ENCODE results near the gene FCRL6.

FCRL6 gene, protein sequence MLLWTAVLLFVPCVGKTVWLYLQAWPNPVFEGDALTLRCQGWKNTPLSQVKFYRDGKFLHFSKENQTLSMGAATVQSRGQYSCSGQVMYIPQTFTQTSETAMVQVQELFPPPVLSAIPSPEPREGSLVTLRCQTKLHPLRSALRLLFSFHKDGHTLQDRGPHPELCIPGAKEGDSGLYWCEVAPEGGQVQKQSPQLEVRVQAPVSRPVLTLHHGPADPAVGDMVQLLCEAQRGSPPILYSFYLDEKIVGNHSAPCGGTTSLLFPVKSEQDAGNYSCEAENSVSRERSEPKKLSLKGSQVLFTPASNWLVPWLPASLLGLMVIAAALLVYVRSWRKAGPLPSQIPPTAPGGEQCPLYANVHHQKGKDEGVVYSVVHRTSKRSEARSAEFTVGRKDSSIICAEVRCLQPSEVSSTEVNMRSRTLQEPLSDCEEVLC

DNA sequence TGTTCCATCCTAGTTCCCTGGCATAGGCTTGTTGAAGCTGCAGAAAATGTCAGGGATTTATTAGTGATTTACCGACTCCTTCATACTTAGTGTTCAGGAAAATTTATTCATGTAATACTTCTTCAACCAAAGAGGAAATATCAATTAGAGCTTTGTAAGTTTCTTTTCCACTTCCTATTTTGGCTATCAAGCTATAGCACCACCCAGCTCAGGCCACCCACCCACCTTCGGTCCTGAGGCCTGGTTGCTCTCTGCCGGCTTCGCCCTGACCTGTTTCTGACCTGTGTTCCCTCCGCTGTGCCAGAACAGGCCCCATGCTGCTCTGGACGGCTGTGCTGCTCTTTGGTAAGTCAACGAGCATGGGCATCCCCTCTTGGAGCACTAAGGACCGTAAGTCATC lies at the start of gene FCRL6:
Gene FCRL6, plus strand, starts transcription at position 250 of the 400 bp plus-strand sequence. Its CDS starts 65 bp downstream, at position 315.
- no peak for DNase-seq (ENCODE audit: low spot score)

DNA sequence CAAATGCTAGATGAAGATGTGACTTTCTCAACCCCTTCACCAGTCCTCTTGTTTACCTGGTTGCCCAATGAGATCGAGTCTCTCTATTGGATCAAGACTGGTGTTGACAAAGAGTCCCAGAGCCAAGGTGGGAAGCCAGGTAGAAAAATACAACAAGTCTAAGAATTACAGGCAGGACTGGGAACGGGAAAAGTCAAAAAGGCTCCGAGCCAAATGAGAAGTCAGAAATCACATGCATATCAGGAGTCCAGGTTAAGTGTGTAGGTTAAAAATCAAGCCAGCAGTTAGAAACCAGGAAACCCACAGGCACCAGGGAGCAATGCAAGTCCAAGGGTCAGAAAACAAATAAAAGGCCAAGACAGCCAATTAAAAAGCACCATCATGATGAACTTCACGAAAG lies 48.8 kb upstream of the FCRL6 start:
- DNase-seq (ENCODE audit: low spot score) = no peak

DNA sequence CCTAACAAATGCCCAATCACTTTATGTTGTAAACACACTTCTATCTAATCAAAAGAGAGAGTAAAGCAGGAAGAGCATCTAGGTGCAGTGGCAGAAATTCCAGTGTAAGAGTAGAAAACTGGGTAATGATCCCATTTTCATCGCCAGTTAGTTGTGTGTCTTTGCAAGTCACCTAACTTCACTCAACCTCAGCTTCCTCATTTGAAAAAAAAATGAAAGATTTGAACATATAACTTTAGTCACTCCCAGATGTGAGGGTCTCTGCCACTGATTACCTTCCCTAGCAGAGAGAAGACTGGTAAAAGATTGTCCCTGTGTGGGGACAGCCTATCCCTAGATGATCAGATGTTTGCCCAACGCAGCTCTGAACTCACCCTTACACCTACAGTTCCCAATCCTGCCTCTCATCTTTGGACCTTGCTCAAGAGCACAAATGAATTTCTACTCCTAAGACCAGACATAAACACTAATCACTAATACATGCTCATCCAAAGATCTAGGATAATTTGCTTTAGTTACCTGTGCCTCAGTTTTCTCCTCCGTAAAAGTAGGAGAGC lies 46.6 kb upstream of the FCRL6 start:
- no peak for DNase-seq (ENCODE audit: low spot score)

DNA sequence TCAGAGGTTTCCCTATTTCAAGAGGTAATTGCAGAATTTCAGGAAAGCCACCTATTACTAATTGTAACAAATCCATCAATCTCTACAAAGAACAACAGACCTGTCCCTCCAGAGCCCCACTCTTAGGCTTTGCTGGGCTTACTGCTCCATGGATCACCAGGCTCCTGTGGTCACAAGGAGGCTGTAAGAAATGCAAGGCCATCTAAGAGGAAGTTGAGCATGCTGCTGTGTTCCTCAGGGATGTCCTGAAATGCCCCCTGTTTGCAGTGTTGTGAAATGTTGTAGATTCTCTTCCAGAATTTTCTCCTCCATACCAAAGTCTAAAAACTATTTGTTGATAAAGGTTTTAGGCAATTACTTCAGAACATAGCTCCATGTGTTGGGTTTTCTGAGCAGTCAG lies 45.8 kb upstream of the FCRL6 start:
- DNase-seq (ENCODE audit: low spot score) = no peak

DNA sequence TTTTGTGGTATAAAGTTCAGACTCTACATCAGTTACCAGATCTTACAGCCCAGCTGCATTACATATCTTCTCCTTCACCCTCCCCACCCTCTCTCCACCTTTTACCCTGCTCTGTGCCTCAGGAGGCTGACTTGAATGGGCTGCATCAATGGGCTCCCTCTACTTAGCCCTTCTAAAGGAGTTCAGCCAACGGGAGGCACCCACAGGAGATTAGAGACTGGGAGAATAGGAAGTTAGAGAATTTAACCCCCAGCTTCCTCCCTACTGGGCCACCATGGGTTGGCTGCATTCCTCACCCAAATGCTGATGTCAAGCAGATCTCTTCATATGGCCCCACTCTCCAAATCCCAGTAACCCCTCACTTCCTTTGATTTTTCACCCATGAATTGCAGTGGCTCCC lies 38.5 kb upstream of the FCRL6 start:
- DNase-seq (ENCODE audit: low spot score) = no peak

DNA sequence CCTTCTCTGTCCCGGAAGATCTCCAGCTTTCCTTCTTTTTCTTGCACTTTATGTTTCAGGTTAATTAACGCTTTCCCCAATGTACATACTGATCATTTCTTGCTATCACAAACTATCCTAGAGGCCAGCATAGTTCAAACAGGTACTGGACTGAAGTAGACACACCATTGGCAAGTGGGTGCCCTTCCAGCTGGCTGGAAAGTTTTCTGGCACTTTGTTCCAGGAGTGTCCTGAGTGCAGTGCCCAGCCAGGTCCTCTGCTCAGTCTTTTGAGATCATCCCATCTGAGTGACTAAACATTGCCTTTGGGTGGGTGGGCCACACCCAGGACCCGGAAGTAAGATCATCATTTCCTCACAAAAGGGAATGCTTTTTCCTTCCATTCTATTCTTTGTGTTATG lies 36.4 kb upstream of the FCRL6 start:
- no peak for DNase-seq (ENCODE audit: low spot score)

DNA sequence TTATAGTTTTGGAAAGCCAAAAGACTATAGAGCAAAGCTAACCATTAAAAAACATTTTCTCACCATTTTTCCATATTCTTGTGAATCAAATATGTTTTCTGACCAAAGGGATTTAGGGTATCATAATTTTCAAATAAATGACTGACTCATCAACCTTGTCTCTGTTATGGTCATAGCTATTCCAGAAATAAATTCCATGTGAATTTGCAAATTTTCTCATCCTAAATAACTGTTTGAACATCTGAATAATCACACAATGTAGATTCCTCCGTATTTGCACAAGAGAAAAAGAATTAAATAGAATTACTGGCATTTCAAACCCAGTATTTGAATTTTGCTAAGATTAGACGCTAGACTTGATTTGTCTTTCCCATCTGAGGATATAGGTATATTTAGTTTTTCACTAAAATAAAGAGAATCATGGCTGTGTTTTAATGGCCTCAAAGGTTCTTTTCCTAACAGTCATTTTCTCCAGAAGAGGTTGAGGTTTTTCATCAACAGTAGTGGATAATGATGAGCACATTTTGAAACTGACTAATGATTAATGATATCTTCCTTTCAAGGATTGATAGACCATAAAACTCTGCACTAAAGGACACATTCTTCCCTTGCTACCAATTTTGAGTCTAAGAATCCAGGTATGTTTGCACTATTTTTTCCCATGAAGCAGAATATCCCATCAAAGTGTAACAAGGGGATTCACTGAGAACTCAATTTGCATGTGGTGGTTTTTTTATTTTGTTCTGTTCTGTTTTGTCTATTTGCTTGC lies 30.8 kb upstream of the FCRL6 start:
- DNase-seq (ENCODE audit: low spot score) = no peak

DNA sequence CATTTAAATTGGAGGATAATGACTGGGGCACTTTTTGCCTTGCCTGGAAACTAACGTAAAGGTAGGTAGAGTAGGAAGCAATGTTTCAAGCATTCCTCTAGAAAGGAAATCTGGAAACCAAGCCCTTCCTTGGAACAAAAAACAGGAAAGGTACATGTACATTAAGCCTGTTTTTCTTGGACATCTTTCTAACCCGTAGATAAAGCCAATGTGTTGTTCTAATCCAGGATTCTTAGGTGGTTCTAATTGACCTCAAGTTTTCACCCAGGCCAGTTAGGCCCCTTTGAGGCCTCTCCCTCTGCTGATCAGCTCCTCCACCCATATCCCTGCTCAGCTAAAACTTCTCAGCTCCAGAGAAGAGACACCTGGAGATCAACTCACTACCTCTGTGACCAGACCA lies 27.7 kb upstream of the FCRL6 start:
- DNase-seq (ENCODE audit: low spot score) = no peak

DNA sequence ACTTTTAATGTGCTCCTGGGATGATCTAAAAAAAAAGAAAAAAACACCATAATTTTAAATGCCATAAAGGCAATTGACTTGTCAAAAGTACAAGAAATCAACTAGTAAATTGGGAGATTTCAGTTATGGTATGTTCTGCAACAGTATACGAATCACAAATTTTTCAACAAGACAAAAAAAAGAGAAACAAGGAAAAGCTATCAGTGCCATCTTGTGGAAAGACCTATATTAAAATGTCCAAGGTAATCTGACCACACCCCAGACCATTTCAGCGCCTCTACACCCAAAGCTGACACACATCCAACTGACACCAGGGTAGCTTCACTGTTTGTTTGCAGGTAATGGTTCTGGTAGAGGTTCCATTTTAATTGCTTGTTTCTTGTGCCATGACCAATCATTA lies 26.4 kb upstream of the FCRL6 start:
- no peak for DNase-seq (ENCODE audit: low spot score)

DNA sequence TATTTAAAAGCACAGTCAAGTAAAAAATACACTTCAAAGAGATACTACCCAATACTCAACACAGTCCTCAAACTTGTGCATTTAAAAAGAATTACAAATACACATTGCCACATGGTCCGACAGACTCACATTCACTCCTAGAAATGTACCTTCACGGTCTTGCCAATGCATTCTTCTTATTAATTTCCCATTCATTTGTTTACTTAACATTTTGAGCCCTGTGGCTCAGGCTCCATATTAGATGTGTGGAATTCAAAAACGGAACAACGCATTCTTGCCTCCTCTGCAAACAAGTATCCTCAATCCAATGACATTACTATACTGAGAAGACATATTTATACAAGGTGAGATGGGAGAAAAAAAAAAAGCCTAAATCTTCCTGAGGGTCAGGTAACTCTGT lies 23.9 kb upstream of the FCRL6 start:
- no peak for DNase-seq (ENCODE audit: low spot score)

DNA sequence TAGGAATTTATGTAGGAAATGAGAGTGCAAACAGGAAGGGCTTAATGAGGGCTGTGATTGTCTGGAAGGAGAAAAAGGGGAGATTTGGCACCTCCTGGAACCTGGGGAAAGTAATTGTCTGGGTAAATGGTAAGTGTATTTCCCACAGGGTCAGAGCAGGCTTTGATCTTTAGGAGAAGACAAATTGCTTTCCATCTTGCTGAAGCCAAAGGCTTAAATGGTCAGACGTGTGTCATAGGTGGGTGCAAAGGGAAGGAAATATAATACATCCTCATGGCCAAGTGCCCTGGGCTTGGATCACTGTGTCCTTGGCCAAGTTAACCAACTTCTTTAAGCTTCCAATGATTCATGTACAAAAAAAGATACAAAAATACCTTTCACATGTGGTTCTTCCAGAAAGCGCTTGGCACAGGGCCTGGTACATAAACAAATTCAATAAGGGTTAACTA lies 22.7 kb upstream of the FCRL6 start:
- no peak for DNase-seq (ENCODE audit: low spot score)

DNA sequence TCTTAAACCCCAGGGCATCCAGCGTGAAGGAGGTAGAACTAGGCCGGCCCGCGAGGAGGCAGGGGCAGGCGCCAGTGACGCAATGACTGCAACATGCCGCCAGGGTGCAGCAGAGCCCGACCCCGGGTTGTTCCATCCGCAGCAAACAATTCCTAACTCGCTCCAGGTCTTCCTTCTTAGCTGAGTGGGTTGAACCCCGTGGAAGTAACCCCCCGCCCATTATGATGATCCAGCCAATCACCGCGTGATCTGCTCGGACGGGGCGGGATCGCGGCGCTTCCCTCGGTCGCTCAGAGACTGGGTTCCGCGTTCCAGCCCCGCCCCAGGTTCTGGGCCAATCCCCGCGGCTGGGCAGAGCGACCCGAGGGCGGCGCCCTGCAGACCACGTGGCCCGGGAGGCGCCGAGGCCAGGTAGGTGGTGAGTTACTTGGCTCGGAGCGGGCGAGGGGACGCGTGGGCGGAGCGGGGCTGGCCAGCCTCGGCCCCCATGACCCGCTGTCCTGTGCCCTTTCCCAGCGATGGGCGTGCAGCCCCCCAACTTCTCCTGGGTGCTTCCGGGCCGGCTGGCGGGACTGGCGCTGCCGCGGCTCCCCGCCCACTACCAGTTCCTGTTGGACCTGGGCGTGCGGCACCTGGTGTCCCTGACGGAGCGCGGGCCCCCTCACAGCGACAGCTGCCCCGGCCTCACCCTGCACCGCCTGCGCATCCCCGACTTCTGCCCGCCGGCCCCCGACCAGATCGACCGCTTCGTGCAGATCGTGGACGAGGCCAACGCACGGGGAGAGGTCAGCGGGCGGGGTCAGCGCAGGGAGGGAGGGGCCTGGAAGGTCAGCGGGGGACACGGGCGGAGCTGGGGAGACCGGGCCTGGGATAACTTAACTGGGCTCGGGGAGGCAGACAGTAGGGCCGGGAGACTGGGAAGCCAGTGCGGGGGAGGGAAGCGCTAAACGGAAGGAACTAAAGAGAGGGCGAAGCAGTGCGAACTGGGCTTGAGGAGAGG lies 21.3 kb upstream of the FCRL6 start, which contains the start of gene DUSP23:
Gene DUSP23, plus strand, starts transcription at position 380 of the 1,000 bp plus-strand sequence. Its CDS starts 139 bp downstream, at position 519.
- peak; percentile 97 for DNase-seq (ENCODE audit: low spot score)

DNA sequence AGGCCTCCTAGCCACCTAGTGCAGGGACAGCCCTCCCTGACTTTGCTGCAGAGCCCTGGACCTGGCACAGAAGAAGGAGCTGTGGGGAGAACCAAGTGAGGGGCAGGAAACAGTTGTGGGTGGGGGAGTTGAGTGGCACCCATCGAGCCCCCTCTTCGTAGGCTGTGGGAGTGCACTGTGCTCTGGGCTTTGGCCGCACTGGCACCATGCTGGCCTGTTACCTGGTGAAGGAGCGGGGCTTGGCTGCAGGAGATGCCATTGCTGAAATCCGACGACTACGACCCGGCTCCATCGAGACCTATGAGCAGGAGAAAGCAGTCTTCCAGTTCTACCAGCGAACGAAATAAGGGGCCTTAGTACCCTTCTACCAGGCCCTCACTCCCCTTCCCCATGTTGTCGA lies 20.2 kb upstream of the FCRL6 start:
- no peak for DNase-seq (ENCODE audit: low spot score)

DNA sequence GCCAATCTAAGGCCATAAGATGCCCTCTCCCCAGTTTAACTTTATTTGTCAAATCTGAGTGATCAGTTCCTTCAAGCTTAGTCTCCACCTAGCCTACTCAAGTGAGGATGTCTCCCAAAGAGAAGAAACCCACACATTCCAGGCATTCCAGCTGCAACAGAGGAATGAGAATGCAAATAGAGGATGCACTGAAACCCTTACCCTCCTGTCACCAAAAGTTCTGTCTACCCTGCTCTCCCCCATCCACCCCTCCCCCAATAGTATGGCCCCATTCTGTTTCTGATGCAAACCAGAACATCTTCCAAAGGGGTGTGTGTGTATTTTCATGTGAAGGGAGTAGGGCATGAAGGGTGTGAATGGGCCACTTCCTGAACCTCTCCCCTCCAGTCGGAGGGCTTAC lies 18.4 kb upstream of the FCRL6 start:
- DNase-seq (ENCODE audit: low spot score) = no peak

DNA sequence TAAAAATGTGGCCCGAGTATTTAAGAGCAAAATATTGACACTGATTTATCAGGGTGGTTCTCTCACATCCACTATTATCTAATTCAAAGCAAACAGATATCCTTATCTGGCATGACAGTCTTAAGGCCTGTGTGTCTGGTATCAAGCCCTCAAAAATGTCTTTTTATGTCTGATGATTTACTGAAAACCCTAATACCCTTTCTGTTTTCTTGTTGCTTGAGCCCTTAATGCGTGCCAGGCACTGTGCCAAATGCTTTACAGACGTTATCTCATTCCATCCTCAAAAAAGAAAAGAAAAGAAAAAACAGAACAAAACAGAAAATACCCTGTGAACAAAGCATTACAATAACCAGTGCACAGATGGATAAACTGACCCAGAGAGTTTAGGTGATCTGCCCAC lies 15.7 kb upstream of the FCRL6 start:
- DNase-seq (ENCODE audit: low spot score) = no peak

DNA sequence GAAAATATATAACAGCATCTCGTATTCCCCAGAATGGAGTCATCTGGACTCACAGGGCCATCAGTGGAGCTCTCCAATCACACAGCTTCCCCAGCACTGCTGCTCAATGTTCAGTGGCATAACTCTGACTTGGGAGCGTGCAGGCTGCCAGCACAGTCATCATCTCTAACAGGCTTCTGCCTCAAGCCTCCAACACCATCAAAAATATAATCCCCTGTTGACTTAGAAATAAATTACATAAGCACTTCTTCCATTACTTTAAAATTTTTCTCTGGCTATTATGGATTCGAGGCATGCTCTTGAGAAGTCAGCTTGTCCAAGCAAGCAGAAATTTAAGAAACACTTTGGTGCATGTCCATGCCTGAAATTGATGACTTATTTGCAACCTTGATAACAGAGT lies 15.2 kb upstream of the FCRL6 start:
- DNase-seq (ENCODE audit: low spot score) = no peak

DNA sequence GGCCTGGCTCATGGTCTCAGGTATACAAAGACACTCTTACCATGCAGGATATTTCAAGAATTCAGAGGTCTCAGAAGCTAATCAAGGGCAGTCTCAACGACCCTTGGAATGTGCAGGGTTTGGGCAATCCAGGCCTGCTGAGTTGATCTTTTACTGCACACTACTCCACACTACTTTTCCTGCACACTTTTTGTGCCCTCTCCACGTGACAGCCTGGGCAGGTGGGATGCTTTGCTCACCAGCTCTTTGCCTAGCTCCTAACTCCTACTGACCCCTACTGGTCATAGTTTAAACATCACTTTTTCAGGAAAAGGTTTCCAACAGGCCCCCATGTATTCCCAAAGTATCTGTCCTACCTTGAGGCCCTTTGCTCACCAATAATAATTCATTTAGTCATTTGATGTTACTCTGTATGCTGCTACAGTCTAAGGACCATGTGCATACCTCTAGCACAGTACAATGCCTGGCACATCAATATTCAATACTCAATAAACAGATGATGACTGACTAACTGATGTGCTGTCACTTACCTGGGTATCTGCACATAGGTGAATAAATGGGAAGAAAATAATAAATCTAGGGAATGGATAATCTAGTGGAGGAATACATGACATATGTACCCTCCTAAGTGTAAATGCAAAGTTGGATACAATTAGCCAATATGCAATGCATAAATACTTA lies 11.8 kb upstream of the FCRL6 start:
- DNase-seq (ENCODE audit: low spot score) = no peak

DNA sequence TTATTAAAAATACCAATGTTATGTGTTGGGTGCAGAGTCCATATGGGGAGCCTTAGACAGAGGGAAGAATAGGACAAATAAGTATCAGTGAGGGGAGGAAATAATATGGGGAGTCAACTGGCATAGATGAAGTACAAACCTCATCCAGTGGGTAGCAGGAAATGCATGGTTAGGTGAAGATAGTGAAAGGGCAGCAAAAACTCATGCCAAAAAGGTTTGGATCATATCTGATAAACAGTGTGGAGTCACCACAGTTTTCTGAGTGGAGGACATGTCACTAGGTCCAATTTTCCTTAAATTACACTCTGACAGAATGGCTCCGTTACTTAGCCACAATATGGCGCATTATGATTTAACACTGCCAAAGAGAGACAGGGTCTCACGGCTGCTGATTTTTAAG lies 11.1 kb upstream of the FCRL6 start:
- DNase-seq (ENCODE audit: low spot score) = no peak

DNA sequence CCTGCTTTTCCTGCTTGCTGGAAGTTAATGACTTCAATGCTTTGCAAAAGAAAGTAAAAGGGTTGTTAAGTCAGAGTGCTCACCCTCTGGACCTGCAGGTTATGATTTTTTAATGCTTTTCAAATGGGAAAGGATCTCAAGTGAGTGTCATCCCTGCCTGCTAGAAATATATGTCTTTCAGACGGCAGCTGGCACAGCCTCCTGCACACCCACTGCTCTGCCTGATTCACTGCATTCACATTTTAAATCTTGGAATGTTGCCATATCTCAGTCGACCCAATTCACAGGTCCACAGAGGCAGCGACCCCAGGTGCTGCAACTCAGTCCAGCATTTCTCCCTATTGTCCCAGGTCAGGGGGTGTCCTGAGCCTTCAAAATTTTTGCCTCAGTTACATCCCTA lies 10.7 kb upstream of the FCRL6 start:
- DNase-seq (ENCODE audit: low spot score) = no peak

DNA sequence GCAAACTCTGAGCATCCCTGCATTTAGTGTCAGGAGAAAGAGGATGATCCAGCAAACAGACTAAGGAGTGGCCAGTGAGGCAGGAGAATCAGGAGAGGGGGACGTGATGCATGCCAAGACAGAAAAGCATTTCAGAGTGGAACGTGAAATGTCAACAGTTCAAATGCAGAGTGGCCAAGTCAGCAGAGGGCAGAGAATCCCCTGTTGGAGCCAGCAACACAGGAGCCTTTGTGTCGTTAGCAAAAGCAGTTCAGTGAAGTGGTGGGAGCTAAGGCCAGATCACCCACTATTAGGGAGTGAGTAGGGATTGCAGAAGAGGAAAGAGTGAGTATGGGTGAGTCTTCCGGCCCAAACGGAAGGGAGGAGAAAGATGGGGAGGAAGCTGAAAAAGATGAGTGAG lies 6.6 kb upstream of the FCRL6 start:
- DNase-seq (ENCODE audit: low spot score) = no peak

DNA sequence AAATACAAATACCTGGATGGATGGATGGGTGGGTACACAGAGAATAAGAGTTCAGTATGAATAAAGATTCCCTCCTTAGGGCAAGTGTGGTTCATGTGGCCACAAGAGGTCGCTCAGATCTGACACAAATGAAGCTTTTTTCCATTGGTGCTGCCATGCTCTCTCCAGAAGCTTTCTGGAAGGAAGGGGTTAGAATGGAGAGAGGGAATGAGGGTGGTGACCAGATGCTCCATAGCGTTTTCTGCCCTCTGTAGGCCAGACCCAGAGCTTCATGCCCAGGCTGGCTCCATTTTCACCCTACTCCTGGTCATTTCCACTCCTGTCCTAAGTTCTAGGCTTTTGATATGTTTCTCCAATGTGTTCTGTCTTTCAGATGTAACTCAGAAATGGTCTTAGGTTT lies 3.3 kb upstream of the FCRL6 start:
- peak; percentile 83 for DNase-seq (ENCODE audit: low spot score)
